IMR-90 (cell line): ENCODE data around the gene NRCAM.

Experiments
- BHLHE40 ChIP-seq: fragments of 150-350 bp; IDR thresholded peaks from 2 replicates; pipeline ENCODE4 v1.6.1; 2016; ENCODE audit warnings: mild to moderate bottlenecking, low read depth, low read length
- CEBPB ChIP-seq: IDR thresholded peaks from 2 replicates; pipeline ENCODE4 v1.6.1; 2012; ENCODE audit warnings: low read depth, low read length, improper control_type of control experiment
- CHD1 ChIP-seq: IDR thresholded peaks from 2 replicates; pipeline ENCODE4 v1.6.1; 2012; ENCODE audit warnings: low read depth, low read length, improper control_type of control experiment
- CTCF ChIP-seq: conservative IDR thresholded peaks from 2 replicates; pipeline ENCODE4 v1.5.1; 2012; ENCODE audit warnings: mild to moderate bottlenecking, low read depth, low read length, improper control_type of control experiment
- ELK1 ChIP-seq: fragments of 150-350 bp; IDR thresholded peaks from 2 replicates; pipeline ENCODE4 v1.6.1; 2016; ENCODE audit warnings: low read depth, mild to moderate bottlenecking, low read length, moderate library complexity, borderline replicate concordance
- MAFK ChIP-seq: IDR thresholded peaks from 2 replicates; pipeline ENCODE4 v1.6.1; 2012; ENCODE audit warnings: low read depth, low read length, improper control_type of control experiment
- MAZ ChIP-seq: IDR thresholded peaks from 2 replicates; pipeline ENCODE4 v1.6.1; 2012; ENCODE audit warnings: low read depth, mild to moderate bottlenecking, low read length, improper control_type of control experiment, moderate library complexity, borderline replicate concordance
- POLR2A ChIP-seq: IDR thresholded peaks from 2 replicates; pipeline ENCODE4 v1.6.1; 2012; ENCODE audit warnings: mild to moderate bottlenecking, low read depth, low read length
- RFX5 ChIP-seq: IDR thresholded peaks from 2 replicates; pipeline ENCODE4 v1.8.0; 2012; ENCODE audit warnings: low read depth, mild to moderate bottlenecking, low read length, moderate library complexity
- SMC3 ChIP-seq: fragments of 150-350 bp; IDR thresholded peaks from 2 replicates; pipeline ENCODE4 v1.6.1; 2016; ENCODE audit warnings: low read depth, mild to moderate bottlenecking, antibody characterized with exemption, low read length, moderate library complexity
- USF2 ChIP-seq: fragments of 150-350 bp; IDR thresholded peaks from 2 replicates; pipeline ENCODE4 v1.6.1; 2017; ENCODE audit warnings: mild to moderate bottlenecking, antibody characterized with exemption, low read length, low read depth

GRCh38 chr7:108278281-108278680, 178.0 kb downstream of the NRCAM start:
- TF ChIP-seq CEBPB (no peak), ELK1 (no peak), CTCF (no peak), POLR2A (no peak), USF2 (no peak), BHLHE40 (no peak), RFX5 (no peak), SMC3 (no peak), MAFK (no peak), MAZ (no peak), CHD1 (no peak)
